Stimulated activated CD4-positive, alpha-beta T cell treated with anti-CD3 and anti-CD28 coated beads, Interleukin-1b, Interleukin-23, amount 100 ng/mL, for 4 hours (primary cell): ENCODE data around the gene TMEM158.

Source experiments
- DNase-seq, 2 donors: peaks; one replicate each; pipeline ENCODE4 v3.0.0-alpha.2; 2020; ENCODE audit warnings: low read depth in 2 of 2

Gene TMEM158

DNA sequence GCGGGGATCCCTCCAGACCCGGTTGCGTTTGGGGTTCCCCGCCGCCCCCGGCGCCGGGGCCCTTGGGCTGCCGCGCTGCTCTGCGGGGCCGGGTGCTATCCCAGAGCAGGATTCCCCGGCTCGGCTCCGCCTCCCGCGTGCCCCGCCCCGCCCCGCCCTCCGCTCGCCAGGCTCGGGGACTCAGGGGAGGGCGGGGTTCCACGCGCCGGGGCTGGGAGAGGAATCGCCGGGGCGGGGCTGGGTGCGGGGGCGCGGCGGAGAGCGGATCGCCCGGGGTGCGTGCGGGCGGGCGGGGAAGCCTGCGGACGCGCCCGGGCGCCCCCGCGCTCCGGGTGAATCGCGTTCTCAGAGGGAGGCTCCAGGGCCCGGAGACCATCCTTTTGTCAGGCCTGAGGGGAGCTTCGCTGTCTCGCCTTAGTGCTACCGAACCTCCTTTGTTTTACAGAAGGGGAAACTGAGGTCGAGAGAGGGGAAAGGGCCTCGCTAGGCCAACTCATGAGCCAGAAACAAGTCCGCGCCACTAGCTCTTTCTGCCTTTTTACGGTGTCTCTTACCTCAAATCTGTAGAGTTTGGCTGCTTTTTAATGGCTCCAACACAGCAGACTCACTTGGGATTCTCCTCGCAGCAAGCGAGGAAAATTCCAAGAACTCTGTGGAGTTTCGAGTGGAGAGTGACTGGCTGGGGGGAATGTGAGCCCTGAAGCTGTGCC is at the start of gene TMEM158:
Gene TMEM158 (minus strand): TSS at position 82 of the 710 bp plus-strand sequence. CDS start 260 bp downstream, outside the sequence.
- DNase-seq = peak; percentile 75 to 87

DNA sequence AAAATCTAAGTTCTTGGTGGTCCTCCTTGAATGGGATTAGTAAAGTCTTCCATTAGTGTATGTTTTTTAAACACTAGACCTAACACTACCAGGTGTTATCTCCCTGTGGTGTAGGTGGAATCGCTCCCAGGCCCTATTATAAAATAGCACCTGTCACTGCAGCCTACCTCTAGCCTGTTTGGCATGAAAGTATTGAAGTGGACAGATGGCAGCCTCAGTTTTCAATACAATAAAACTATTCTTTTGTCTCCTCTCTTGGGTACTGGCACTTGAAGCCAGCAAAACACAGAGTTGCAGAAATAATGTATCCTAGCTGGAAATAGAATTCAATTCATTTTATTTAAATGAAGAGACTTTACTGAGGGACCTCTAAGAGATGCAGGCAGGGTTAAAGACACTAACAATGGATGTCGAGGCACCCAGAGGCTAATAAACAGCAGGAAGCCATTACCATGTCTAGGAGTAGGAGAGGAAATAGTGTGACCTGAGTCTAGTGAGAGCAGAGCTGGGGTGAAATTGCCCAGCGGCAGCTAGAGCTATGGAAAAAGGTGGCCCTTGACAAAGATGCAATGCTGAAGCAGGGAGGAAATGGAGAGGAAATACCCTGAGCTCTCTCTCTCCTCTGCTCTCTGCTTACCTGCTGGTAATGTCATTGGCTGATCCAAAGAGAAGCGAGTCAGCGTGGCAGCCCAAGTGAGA is 49.1 kb upstream of the TMEM158 start:
- DNase-seq = no peak

DNA sequence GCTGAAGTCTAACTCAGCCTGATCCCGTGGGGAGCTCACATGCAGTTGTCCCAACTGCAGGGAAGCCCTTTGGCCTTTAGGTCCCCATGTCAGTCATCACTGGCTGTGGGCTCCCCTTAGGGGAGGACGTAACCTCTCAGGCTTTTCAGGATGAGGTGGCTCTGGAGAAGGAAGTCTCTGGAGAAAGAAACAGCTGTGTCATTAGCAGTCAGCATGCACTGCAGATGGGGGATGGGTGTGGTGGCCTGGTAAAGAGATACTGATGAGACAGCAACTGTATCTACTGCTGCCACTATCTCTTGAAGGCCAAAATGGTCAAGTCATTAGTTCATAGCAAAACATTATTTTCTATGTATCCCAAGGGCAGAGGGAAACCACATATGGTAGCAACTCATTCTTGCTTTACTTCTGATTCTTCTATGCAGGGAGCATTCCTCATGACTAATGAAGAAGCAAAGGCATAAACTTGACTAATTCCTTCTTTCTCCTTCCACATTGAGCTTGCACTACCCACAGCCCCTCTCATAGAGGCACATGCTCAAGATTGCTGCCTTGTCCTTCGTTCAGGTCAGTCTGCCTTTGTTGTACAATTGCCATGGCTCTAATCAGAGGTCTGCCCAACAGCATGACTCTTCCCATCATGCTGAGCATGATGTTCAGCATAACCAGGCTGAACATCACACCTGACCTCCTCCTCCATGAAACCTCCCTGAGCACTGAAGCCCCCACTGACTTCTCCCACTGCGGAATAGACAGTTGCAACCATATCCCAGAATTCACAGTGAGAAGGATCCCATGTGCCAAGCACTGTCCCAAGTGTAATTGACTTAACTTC is 47.8 kb upstream of the TMEM158 start:
- DNase-seq = no peak

DNA sequence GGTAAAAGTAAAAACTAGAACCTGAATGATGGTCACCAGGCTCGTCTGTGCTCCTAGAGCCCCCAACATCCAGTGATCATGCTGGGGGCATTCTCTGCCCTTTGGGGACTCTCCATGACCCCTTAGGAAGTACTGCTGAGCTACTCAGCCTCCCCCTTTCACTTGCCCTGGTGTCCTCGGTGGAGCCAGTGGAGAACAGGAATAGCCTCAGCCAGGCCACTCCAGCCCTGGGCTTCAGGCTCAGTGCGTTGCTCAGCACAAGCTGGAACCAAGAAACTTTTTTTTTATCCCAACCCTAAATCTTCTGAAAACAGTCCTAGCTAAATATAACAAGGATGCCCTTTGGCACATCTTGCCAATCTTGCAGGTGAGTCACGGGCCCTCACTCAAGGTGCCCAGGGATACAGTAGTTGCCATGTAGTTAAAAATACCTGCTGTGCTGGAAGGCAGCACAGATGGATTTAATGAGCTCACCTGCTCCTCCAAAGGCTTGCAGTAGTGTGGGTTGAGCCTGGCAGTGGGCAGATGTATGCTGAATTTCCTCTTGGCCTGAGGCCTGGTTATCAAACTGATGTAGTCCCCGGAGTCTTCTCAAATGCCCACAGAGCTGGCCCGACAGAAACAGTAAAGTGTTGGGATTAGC is 46.9 kb upstream of the TMEM158 start:
- DNase-seq = no peak

DNA sequence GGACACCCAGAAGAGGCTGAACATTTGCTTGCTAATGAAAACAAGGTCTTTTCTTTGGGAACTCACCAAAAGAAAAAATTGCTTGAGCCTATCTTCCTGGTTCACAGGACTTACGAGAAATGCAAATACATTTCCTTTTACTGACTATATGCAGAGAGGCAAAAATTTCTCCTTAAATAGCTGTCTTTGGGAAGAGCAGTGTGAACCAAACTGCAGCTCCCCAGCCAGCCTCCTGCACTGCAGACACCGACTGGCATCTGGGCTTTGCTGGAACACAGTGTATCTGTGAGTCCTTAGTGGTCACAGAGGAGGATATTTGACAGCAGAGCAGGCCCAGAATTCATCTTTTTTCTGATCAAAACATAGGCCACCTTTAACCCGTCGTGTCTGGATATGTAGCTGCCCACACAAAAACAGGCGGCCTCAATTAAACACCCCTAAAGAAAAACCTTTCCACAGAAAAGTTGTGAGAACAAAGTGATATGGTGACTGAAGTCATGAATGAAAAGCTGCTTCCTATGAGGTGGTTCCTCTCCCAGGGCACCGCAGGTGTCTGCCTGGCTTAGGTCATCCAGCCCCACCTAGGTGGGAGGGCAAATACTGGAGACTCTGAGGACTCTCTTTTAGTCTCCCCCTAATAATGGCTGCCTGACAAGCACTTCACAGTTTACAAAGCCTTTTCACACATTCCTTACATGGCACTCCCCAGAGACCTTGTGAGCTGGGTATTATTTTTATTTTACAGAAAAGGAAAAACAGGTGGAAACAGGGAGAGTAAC is 46.1 kb upstream of the TMEM158 start:
- no peak for DNase-seq

DNA sequence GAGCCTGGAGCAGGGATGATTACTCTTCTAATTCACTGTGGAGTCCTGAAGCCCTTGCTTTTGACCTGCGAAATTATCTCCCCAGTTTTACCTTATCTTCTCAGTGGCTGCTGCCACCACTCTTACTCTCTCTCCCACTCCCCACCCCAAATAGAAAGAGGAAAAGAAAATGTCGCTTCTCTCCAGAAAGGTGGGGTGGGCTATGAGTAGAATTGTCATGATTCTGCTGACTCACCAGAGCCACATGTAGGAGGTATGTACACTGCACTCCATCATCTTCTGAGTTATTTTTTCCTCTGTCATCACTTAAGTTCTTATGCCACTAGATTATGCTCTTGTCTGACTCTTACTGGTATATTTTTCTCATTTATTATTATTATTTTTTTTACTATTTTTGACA is 43.9 kb upstream of the TMEM158 start:
- no peak for DNase-seq

DNA sequence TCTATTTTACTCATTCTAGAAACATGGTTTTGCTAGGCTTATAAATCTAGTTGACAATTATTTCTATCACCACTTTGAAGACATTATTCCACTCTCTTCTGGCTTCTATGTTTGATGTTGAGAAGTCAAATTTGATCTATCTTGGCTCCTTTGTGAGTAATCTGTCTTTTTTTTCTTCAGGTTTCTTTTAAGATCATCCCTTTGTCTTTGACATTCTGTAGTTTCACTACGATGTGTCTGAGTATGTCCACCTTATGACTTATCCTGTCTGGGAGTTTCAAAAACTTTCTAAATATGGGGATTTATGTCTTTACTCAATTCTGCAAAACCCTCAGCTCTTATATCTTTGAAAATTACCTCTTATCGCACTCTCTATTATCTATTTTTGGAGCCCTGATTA is 41.0 kb upstream of the TMEM158 start:
- no peak for DNase-seq

DNA sequence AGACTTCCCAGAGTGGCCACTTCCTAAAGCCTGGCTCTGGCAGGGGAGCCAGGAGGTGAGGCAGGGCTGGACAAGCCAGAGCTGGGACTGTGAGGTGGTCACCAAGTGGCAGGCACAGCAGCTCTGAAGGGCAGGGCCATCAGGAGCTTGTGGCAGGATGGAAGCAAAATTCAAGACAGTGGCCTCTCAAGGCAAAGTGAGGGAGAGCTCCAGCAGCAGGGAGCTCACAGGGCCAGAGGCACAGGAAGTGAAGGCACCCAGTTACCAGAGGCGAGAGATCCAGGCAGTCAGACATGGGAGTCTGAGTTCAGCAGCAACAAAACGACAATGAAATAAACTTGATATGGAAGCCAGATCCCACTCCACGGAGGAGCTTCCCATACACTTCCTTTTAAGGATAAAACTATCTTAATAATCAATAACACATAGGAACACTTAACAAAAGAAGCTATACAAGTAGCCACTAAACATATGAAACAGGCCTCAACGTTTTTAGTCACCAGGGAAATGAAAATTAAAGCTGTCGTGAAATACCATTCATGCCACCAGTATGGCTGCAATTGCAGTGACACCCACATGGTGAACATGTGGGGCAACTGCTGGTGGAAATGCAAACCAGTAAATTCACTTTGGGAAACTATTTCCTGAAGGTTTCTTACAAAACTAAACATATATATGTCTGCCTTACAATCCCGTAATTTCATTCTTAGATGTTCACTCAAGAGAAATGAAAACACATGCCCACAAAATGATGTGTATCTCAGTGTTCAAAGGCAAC is 35.4 kb upstream of the TMEM158 start:
- DNase-seq = no peak

DNA sequence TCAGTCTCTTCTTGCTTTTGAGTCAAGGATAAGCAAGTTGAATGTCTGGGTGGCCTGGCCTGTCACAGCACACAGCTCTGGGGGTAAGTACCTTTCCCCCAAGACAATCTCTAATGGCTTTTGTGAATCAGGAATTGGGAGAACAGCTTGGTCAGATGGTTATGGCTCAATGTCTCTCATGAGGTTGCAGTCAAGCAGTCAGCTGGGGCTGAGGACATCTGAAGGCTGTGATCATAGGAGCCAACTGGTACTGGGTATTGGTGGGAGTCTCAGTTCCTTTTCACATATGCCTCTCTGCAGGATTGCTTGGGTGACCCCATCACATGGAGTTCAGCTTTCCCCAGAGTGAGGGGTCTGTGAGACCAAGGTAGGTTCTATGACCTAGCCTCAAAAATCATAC is 33.0 kb upstream of the TMEM158 start:
- DNase-seq = no peak

DNA sequence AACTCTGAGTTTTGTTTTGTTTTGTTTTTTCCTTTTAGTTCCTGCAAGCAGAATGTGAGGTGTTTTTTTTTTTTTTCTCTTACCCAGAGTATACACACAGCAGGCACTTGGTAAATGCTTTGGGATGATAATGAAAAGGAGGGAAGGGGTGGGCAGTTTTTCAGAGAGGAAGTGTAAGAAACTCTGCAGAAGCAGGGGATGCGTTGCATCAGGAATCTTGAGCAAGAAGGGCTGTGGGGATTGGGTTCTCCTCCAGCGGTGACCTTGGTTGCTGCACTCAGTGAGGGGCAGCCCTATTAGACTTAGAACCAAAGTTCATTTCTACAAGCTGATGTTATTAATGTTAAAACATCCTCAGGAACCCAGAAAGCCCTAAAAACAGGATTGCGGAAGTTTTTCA is 32.2 kb upstream of the TMEM158 start:
- no peak for DNase-seq

DNA sequence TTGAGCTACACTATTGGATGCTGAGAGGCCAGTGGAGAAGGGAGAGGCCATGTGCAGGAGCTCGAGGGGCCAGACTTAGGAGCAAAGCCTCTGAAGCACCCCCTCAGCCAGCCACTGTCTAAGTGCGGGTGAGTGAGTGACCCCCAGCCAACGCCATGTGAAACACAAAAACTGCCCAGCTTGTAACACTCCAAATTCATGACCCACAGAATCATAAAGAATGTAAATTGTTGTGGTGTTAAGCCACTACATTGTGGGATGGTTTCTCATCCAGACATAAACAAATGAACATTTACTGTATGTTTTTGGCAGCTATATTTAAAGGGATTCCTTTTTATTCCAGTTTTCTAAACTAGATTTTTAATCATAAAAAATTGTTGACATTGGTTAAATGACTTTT is 27.2 kb upstream of the TMEM158 start:
- DNase-seq = no peak

DNA sequence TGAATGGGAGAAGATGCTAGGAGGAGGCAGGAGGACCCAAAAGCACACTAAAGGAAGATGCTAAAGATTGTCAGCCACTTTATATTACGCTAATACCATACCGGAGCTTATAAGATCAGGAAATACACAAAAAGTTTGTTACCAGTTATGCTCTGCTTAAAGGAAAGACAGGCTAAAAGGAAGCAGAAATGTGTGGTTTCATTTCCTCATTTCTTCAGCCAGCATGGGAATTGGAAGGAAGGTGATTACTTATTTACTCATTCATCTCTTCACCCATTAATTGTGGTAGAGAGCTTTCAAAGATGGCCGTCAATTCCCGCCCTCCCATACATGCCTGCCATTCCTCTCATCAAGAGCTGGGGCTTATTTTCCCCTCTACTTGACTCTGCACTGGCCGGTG is 26.7 kb upstream of the TMEM158 start:
- no peak for DNase-seq

DNA sequence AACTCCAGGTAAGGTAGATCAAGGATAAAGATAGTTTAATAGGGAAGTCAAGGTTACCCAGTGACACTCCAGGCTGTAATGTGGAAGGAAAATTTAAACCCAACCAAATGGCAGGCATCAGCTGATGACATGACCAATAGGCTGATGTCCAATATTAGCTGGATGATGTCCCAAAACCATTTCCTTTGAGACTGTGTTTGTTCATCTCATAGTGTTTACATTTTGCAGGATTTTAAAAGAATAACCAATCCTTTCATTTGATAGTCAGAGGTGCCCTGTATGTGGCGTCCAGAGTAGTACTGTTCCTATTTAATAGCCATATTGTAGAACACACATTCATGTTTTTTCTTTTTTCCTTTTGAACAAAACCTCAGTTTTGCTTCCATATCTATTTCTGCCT is 23.3 kb upstream of the TMEM158 start:
- DNase-seq = no peak

DNA sequence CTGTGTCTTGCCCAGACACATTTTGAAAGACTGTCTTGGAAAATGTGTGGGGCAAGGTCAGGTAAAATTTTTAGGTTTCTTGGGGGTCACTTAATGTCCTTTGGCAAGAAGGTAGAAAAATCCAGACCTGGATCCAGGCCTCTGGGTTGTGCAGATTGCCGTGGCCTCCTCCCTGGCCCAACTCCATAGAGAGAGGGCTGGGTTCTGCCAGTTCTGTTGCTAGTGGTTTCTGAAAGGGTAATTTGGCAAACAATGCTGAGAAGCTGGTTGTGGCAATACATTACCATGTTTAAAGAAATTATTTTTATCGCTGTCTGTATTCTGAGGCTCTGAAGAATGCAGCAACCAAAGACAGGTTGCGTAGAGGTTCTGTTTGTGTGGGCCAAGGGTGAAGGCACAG is 20.2 kb upstream of the TMEM158 start:
- DNase-seq = no peak

DNA sequence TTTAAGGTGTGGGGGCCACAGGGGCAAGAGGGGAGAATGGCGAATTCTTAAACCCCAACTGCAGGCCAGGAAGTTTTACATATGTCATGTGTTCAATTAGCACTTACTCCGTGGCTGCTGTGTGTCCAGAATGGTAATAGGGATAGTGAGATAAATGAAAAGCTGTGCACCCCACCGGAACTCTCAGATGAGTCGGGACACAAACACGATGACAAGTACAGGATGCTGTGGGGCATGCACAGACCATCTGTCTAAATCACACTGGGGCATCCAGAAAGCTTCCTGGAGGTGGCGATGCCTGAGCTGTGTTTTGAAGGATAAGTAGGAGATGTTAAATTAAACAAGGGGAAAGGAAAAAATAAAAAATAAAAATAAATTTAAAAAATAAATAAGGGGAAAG is 18.3 kb upstream of the TMEM158 start:
- DNase-seq = no peak

DNA sequence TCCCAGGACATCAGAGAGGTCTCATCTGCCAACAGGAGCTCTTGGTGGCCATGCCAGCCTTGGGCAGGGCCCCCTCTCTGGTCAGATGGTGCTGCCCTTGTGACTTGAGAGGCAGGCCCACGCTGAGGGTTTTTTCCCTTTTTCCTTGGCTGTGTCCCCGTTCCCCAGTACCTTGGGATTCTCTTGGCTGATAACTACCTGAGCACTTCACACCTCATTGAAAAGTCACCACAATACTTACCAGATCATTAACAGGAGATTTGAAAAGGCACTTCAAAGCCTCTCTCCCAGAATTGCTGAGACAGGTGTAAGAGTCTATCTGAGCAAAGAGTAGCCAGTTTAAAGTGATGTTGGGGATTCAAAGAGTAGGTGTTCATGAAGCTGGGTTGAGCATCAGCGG is 15.1 kb upstream of the TMEM158 start:
- no peak for DNase-seq

DNA sequence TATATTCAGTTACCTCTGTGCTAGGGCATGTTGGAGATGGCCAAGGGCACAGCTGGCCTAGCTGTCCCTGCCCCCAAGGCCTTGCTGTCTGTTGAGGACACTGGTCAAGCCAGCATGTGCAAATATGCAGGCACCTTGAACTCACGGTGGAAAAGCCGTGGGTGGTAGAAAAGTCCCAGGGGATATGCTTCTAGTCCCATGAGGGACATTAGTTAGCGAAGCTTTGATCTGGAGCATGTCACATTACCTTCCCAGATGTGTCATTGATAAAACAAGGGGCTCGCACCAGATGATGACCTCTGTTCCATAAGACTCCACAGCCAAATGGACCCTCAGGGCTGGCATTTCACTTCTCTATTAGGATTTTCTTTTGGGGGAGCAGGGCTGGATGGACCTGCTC is 14.2 kb upstream of the TMEM158 start:
- DNase-seq = no peak

DNA sequence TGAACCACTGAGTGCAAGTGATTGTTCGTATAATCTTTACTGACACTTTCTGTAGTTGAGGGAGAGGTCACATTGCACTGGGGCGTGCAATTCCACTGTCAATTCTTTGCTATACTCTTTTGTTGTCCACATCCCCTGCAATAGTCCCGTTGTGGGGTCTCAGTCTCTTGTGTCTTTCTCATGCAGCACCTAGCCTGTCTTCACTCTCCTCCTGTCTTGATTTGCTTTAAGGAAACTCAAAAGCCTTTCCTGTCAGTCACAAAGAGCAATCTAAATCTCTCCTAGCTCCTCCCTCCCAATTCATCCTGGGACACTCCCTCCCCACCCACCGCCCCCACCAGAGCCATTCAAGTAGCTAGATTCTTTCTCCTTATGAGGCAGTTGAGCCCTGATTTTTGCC is 13.2 kb upstream of the TMEM158 start:
- no peak for DNase-seq

DNA sequence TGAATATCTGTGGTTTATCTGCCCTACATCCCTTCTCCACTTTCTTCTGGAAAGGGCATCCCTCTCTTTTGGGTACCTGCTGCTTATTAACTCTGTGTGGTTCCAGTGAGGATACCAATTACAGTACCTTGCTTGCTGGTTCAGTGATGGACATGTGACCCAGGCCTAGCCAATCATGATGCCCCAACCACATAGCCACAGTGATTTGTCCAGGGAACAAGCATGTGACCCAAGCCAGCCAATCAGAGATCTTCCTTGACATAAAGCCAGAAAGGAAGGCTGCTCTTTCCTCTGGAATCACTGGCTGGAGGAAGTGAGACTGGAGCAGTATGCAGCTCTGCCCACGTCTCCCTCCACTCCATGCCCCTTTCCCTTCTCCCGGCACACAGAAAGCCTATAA is 10.9 kb upstream of the TMEM158 start:
- no peak for DNase-seq

DNA sequence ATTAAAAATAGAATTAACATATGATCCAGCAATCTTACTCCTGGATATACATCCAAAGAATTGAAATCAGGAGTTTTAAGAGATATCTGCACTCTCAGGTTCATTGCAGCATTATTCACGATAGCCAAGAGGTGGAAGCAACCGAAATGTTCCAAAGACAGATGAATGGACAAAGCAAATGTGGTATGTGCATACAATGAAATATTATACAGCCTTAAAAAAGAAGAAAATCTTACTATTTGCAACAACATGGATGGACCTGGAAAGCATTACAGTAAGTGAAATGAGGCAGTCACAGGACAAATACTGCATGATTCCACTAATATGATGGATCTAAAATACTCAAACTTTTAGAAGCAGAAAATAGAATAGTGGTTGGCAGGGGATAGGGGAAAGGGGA is 9.3 kb upstream of the TMEM158 start:
- no peak for DNase-seq

DNA sequence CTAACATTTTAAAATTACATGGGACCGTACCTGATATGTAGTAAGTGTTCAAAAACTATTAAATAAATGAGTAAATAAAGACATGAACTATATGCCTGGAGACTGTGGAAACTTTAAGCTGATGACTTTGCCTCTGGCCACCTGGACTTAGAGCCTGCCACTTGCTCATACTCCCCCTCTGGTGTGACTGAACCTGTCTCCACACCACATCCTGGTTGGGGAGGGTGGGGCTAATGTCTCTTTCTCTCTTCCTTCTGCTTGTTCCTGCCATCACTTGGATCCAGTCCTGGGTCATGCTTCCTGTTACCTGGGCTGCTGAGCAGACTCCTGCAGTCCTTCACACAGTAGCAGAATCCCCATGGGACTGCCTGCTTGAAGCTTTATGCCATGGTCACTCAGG is 8.2 kb upstream of the TMEM158 start:
- no peak for DNase-seq
